Activated CD4-positive, alpha-beta T cell treated with anti-CD3 and anti-CD28 coated beads for 36 hours (primary cell): ENCODE measurements around the gene JARID2. TPM values are rescaled to one million over a fixed set of nuclear protein-coding genes. Genes with fewer than 3 reads are reported as not detected.
"Not testable (repeated sequence)": the region's sequence is repeated elsewhere in the genome, so short reads cannot be mapped to it uniquely, and the experiment has no call there.

ENCODE experiments used
- ATAC-seq: fragments of 200-7000 bp; cut with Tn5 transposase; one replicate; pipeline ENCODE4 v1.10.0; 2021; ENCODE audit warnings: mild to moderate bottlenecking, moderate library complexity
- CTCF ChIA-PET: fragments of 350-600 bp; sonication (Branson Sonifier 250); formaldehyde crosslinking; loops from one replicate; lab custom pipeline; 2021; ENCODE audit warnings: antibody characterized with exemption; lab: Charles Lee
- POLR2A ChIA-PET: fragments of 350-600 bp; sonication (Branson Sonifier 250); formaldehyde crosslinking; loops from one replicate; lab custom pipeline; 2021; ENCODE audit warnings: antibody characterized with exemption, inconsistent platforms; lab: Charles Lee
- DNase-seq: peaks from one replicate; pipeline ENCODE4 v3.0.0-alpha.2; 2020
- H3K27ac Mint-ChIP-seq: one replicate; pipeline ENCODE4 v1.8.0; 2021; ENCODE audit warnings: mixed read lengths
- H3K27me3 Mint-ChIP-seq: one replicate; pipeline ENCODE4 v1.8.0; 2021; ENCODE audit warnings: mixed read lengths
- H3K36me3 Mint-ChIP-seq: one replicate; pipeline ENCODE4 v1.8.0; 2021; ENCODE audit warnings: low read depth, mixed read lengths
- H3K4me1 Mint-ChIP-seq: one replicate; pipeline ENCODE4 v1.8.0; 2021; ENCODE audit warnings: mixed read lengths
- H3K4me3 Mint-ChIP-seq: one replicate; pipeline ENCODE4 v1.8.0; 2021; ENCODE audit warnings: mild to moderate bottlenecking, moderate library complexity, mixed read lengths
- H3K9me3 Mint-ChIP-seq: one replicate; pipeline ENCODE4 v1.8.0; 2021; ENCODE audit warnings: low read depth, mixed read lengths
- intact Hi-C, 2 experiments: fragments of 100-400 bp; cut with DNase I in 1 of 2; cut with micrococcal nuclease in 1 of 2; formaldehyde crosslinking; loops; one replicate each; pipeline versions ENCODE4 v1.14.2 to v1.15.1; 2022 to 2024; cut with DNase I, micrococcal nuclease
- total RNA-seq, 2 experiments: library from RNA; stranded (reverse); gene quantifications; one replicate each; pipeline ENCODE4 v1.2.3, GENCODE V29; 2021

Gene JARID2
- total RNA-seq, 2 experiments from 2014 or later: 43.0 to 48.6 TPM

DNA sequence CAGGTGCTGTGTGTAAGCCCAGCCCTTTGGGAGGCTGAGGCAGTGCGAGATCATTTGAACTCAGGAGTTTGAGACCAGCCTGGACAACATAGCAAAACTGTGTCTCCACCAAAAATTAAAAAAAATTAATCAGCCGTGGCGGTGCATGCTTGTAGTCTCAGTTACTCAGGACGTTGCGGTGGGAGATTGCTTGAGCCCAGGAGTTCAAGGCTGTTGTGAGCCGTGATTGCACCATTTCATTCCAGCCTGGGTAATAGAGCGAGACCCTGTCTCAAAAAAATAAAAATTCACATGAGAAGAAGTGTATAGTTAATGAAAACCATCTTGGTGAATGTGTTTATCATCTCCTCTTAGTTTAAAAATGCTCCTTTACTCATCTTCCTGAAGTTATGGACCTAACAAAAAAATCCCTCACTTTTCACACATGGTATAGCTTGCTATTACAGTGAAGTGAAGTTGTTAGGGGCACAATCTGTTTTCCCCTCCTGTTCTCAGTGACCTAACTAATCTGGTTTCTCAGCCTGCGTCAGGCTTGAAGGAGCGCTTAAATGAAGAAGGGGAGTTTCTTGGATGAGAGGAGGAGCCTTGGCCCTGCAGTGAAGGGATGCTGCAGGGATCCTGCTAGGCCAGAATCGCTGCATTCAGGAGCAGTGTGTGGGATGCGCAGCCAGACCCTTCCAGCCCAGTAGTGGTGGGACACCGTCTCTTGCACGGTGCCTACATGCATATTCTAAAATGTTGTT, 45.3 kb downstream of the JARID2 start:
- Mint-ChIP-seq H3K4me3 (no peak overlapping the region), H3K4me1 (peaks cover 70% of the 10 kb centered on the region), H3K27me3 (no peaks in the 10 kb centered on the region), H3K36me3 (peaks cover 48% of the 10 kb centered on the region), H3K9me3 (no peaks in the 10 kb centered on the region), H3K27ac (no peak overlapping the region)
- ChIA-PET CTCF (no interaction called here), POLR2A (no interaction called here)
- no peak for DNase-seq
- intact Hi-C loops: loop anchor here in 1 of 2 experiments (10.0 kb wide), 1 partner anchor 484 kb away; no protein-coding TSS in a partner anchor
- no peak for ATAC-seq

- intact Hi-C loops: loop anchor here in 1 of 2 experiments (10.0 kb wide), 1 partner anchor 482 kb away; no protein-coding TSS in a partner anchor
- H3K9me3 Mint-ChIP-seq: no peaks in the 10 kb centered on the region
- H3K27ac Mint-ChIP-seq: no peak overlapping the region
- H3K4me3 Mint-ChIP-seq: no peak overlapping the region
- CTCF ChIA-PET: no interaction called here
- H3K4me1 Mint-ChIP-seq: peaks cover 79% of the 10 kb centered on the region
- H3K27me3 Mint-ChIP-seq: no peaks in the 10 kb centered on the region
- H3K36me3 Mint-ChIP-seq: peaks cover 49% of the 10 kb centered on the region
- no peak for ATAC-seq
- POLR2A ChIA-PET: no interaction called here
- no peak for DNase-seq
Measured at GRCh38 chr6:15292721-15293302, 46.9 kb downstream of the JARID2 start.

GRCh38 chr6:15293674-15294073, 47.8 kb downstream of the JARID2 start:
- peaks cover 77% of the 10 kb centered on the region for H3K4me1 Mint-ChIP-seq
- no peak overlapping the region for H3K4me3 Mint-ChIP-seq
- H3K9me3 Mint-ChIP-seq: no peaks in the 10 kb centered on the region
- ATAC-seq: no peak
- H3K36me3 Mint-ChIP-seq: peaks cover 42% of the 10 kb centered on the region
- intact Hi-C loops: loop anchor here in 1 of 2 experiments (10.0 kb wide), 1 partner anchor 481 kb away; no protein-coding TSS in a partner anchor
- POLR2A ChIA-PET: no interaction called here
- no peak overlapping the region for H3K27ac Mint-ChIP-seq
- DNase-seq: no peak
- CTCF ChIA-PET: no interaction called here
- no peaks in the 10 kb centered on the region for H3K27me3 Mint-ChIP-seq

DNA sequence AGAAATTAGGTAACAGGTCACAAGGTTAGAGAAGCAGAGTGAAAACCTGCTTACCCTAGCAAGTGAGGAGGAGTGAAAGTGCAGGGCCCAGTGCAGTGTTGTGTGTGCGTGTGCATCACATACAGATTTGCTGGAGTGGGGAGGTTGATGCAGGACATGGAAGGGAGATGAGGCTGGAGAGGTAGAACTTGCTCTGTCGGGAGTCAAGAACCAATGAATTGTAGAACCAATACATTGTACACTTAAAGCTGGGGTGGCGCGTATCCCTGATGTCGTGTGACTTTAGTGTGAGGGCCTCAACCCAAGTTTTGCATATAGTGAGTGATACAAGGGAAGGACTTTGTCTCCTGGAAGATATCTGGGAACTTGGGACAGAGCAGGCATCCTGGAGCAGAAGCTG, 48.6 kb downstream of the JARID2 start:
- ATAC-seq (no peak), DNase-seq (no peak)
- peaks cover 44% of the 10 kb centered on the region for H3K36me3 Mint-ChIP-seq
- no peaks in the 10 kb centered on the region for H3K9me3 Mint-ChIP-seq
- H3K27ac Mint-ChIP-seq: no peak overlapping the region
- no peaks in the 10 kb centered on the region for H3K27me3 Mint-ChIP-seq
- peaks cover 81% of the 10 kb centered on the region for H3K4me1 Mint-ChIP-seq
- CTCF ChIA-PET: interaction anchor here (0.6 kb wide), 1 partner anchor 58 kb away, joined by 3 read pairs; no protein-coding TSS in a partner anchor
- intact Hi-C loops: loop anchor here in 1 of 2 experiments (10.0 kb wide), 1 partner anchor 480 kb away; no protein-coding TSS in a partner anchor
- no peak overlapping the region for H3K4me3 Mint-ChIP-seq
- POLR2A ChIA-PET: no interaction called here

DNA sequence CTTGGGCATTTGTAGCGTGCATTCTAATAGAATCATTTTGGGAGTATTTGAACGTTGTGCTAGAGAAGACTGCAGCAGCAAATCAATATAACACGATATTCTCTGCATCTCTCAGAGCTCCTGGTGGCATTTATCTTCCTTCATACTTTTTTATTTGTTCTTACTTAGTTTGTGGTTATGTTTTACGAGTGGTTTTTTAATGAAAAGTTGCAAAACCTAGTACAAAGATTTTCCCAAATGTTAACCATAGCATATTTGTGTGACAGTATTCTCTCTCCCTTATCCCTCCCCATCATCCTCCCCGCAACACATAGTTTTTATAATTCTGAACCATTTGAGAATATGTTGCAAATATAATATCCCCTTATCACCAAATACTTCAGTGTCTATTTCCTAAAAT, 50.4 kb downstream of the JARID2 start:
- peak overlapping the region; percentile 78 for H3K27ac Mint-ChIP-seq
- POLR2A ChIA-PET: interaction anchor here (0.5 kb wide), 1 partner anchor 11 kb away, joined by 3 read pairs; no protein-coding TSS in a partner anchor
- no peak for ATAC-seq
- H3K4me3 Mint-ChIP-seq: peak overlapping the region; percentile 44
- H3K9me3 Mint-ChIP-seq: no peaks in the 10 kb centered on the region
- no peaks in the 10 kb centered on the region for H3K27me3 Mint-ChIP-seq
- intact Hi-C loops: loop anchor here (1.0 to 10.0 kb wide), 3 partner anchors 41 to 479 kb away; no protein-coding TSS in a partner anchor
- peaks cover 45% of the 10 kb centered on the region for H3K36me3 Mint-ChIP-seq
- CTCF ChIA-PET: interaction anchor here (1.0 to 1.2 kb wide), 2 partner anchors 29 to 31 kb away, joined by 3 read pairs; no protein-coding TSS in a partner anchor
- H3K4me1 Mint-ChIP-seq: peaks cover 83% of the 10 kb centered on the region
- no peak for DNase-seq

DNA sequence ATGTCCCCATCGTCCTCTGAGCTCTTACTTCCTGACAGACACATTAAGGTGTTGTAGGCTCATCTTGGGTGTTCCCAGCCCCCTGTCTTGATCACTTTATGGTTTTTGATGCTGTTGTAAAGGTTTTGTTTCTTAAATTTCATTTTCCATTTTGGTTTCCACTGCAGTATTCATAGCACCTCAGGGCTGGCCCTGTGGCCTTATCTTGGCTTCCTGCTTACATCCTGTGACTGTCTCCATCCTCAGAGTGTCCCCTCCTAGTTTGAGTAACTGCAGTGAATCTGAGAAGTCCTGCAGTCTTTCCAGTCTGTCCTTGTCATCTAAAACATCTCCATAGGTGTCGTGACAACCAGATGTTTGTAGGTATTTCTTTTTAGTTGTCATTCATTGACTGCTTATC, 50.9 kb downstream of the JARID2 start:
- peak overlapping the region; percentile 78 for H3K27ac Mint-ChIP-seq
- ChIA-PET POLR2A (interaction anchor here (0.5 kb wide), 1 partner anchor 11 kb away, joined by 3 read pairs; no protein-coding TSS in a partner anchor), CTCF (interaction anchor here (1.0 to 1.2 kb wide), 2 partner anchors 30 to 32 kb away, joined by 3 read pairs; no protein-coding TSS in a partner anchor)
- H3K9me3 Mint-ChIP-seq: no peaks in the 10 kb centered on the region
- no peaks in the 10 kb centered on the region for H3K27me3 Mint-ChIP-seq
- peaks cover 83% of the 10 kb centered on the region for H3K4me1 Mint-ChIP-seq
- peaks cover 47% of the 10 kb centered on the region for H3K36me3 Mint-ChIP-seq
- H3K4me3 Mint-ChIP-seq: peak overlapping the region; percentile 44
- ATAC-seq (peak; percentile 69), DNase-seq (peak; percentile 62)
- intact Hi-C loops: loop anchor here (1.0 to 10.0 kb wide), 3 partner anchors 41 to 478 kb away; no protein-coding TSS in a partner anchor

DNA sequence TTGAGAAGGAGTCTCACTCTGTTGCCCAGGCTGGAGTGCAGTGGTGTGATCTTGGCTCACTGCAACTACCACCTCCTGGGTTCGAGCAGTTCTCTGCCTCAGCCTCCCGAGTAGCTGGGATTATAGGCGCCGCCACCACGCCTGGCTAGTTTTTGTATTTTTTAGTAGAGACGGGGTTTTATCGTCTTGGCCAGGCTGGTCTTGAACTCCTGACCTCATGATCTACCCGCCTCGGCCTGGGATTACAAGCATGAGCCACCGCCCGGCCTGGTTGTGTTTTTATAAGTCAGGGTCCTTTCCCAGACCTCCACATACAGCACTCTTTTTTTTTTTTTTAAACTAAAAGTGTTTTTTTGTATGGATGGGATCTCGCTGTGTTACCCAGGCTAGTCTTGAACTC, 51.3 kb downstream of the JARID2 start:
- H3K27ac Mint-ChIP-seq, DNase-seq, H3K27me3 Mint-ChIP-seq, POLR2A ChIA-PET, H3K4me3 Mint-ChIP-seq, ATAC-seq, H3K9me3 Mint-ChIP-seq: not testable (repeated sequence)
- intact Hi-C loops: loop anchor here (5.0 to 10.0 kb wide), 2 partner anchors 420 to 478 kb away; no protein-coding TSS in a partner anchor
- CTCF ChIA-PET: interaction anchor here (0.7 to 1.2 kb wide), 2 partner anchors 29 to 32 kb away, joined by 3 to 4 read pairs; no protein-coding TSS in a partner anchor
- peaks cover 86% of the 10 kb centered on the region for H3K4me1 Mint-ChIP-seq
- peaks cover 47% of the 10 kb centered on the region for H3K36me3 Mint-ChIP-seq

DNA sequence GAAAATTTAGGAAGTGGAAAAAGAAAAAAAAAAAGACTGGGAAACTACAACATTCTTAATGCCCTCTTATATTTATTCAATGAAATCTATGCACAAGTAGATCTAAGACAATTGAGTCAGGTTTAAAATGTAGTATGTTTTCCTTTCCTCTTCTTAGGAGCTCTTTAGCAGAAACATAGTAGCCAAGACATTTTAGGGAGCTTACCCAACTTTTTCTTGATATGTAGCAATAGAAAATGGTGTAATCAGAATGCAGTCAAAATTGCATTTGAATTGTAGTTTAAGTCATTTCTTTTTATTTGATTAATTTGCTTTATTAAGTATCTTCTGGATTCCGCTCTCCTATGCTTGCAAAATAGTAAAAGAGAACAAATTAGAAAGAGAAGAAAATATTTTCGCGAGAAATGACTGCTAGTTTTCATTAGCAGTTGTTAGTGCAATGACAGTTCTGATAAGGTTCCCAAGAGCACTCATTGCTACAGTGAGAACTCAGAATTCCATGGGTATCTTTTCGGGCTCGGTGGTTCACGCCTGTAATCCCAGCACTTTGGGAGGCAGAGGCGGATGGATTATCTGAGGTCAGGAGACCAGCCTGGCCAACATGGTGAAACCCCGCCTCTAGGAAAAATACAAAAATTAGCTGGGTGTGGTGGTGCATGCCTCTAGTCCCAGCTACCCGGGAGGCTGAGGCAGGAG, 52.2 kb downstream of the JARID2 start:
- DNase-seq (no peak), ATAC-seq (no peak)
- H3K4me3 Mint-ChIP-seq: no peak overlapping the region
- peaks cover 41% of the 10 kb centered on the region for H3K36me3 Mint-ChIP-seq
- ChIA-PET POLR2A (interaction anchor here (0.7 kb wide), 1 partner anchor 33 kb away, joined by 3 read pairs; no protein-coding TSS in a partner anchor), CTCF (interaction anchor here (1.0 kb wide), 1 partner anchor 32 kb away, joined by 3 read pairs; no protein-coding TSS in a partner anchor)
- peaks cover 81% of the 10 kb centered on the region for H3K4me1 Mint-ChIP-seq
- no peaks in the 10 kb centered on the region for H3K27me3 Mint-ChIP-seq
- no peak overlapping the region for H3K27ac Mint-ChIP-seq
- intact Hi-C loops: loop anchor here (5.0 to 10.0 kb wide), 2 partner anchors 421 to 477 kb away; no protein-coding TSS in a partner anchor
- no peaks in the 10 kb centered on the region for H3K9me3 Mint-ChIP-seq

DNA sequence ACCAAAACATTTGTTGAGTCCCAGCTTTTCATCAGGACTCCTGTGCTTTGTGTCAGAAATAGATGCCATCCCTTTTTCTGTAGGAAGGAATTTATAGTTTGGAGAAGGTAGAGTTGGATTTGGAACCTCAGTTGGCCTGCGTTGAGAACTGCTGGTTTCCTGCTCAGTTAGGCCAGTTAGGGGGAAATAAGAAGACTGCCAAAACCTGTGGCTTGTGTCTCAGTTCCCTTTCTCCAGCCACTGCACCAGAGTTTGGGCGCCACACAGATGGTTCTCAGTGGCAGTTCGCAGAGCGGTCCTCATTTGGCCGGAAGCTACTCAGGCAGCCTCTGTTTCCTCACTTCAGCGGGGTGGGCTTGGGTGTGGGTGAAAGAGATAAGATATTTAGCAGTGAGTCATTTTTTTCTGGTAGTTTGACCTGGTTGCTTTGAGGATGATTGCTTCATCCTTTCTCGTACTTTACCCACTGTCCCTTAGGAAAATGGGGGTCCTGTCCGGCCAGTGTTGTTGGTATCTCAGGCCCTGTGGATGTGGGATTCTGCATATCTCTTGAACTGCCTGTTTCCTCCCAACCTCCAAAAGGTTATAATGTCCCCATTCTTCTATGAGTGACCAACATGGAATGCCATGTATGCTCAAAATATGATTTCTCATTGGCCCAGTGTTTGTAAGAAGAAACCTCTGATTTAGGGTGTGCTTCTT, 53.7 kb downstream of the JARID2 start:
- POLR2A ChIA-PET: interaction anchor here (0.6 to 1.4 kb wide), 2 partner anchors 52 to 749 kb away, joined by 3 to 4 read pairs; no protein-coding TSS in a partner anchor
- Mint-ChIP-seq H3K27me3 (no peaks in the 10 kb centered on the region), H3K4me1 (peaks cover 83% of the 10 kb centered on the region), H3K36me3 (peaks cover 37% of the 10 kb centered on the region), H3K27ac (peak overlapping the region; percentile 69), H3K9me3 (no peaks in the 10 kb centered on the region), H3K4me3 (peak overlapping the region; percentile 18)
- ATAC-seq: no peak
- CTCF ChIA-PET: no interaction called here
- peak; percentile 48 for DNase-seq
- intact Hi-C loops: loop anchor here (2.0 to 10.0 kb wide), 5 partner anchors 422 to 1087 kb away; no protein-coding TSS in a partner anchor
